Smooth muscle cell (in vitro differentiated cells): Measurements from ENCODE around the gene RHOBTB3. TPM values are rescaled to one million over a fixed set of nuclear protein-coding genes. Genes with fewer than 3 reads are reported as not detected.

ENCODE experiments used
- DNase-seq: peaks from one replicate; lab custom pipeline; 2025; ENCODE audit not compliant: unreplicated experiment; lab: John Stamatoyannopoulos, UW
- H2AFZ ChIP-seq: fragments of 200-600 bp; sonication (generic); 2 replicates; pipeline ENCODE4 v1.6.0; 2016; ENCODE audit warnings: antibody characterized with exemption, low read depth, mild to moderate bottlenecking
- H3F3A ChIP-seq: fragments of 200-600 bp; sonication (generic); 2 replicates; pipeline ENCODE4 v1.6.0; 2017; ENCODE audit warnings: antibody characterized with exemption, low read depth
- H3K27ac ChIP-seq: fragments of 200-600 bp; sonication (generic); 2 replicates; pipeline ENCODE4 v1.5.1; 2016; ENCODE audit warnings: low read depth, mild to moderate bottlenecking
- H3K27me3 ChIP-seq: fragments of 200-600 bp; sonication (generic); 2 replicates; pipeline ENCODE4 v1.6.1; 2016; ENCODE audit warnings: low read depth, mild to moderate bottlenecking
- H3K36me3 ChIP-seq: fragments of 200-600 bp; sonication (generic); 2 replicates; pipeline ENCODE4 v1.5.1; 2016; ENCODE audit warnings: low read depth
- H3K4me1 ChIP-seq: fragments of 200-600 bp; sonication (generic); 2 replicates; pipeline ENCODE4 v1.5.1; 2016; ENCODE audit warnings: low read depth
- H3K4me2 ChIP-seq: fragments of 200-600 bp; sonication (generic); 2 replicates; pipeline ENCODE4 v1.6.0; 2016; ENCODE audit warnings: mild to moderate bottlenecking
- H3K4me3 ChIP-seq: fragments of 200-600 bp; sonication (generic); 2 replicates; pipeline ENCODE4 v1.5.1; 2016; ENCODE audit warnings: mild to moderate bottlenecking
- H3K79me2 ChIP-seq: fragments of 200-600 bp; sonication (generic); 2 replicates; pipeline ENCODE4 v1.6.0; 2016; ENCODE audit warnings: low read depth, mild to moderate bottlenecking
- H3K9ac ChIP-seq: fragments of 200-600 bp; sonication (generic); 2 replicates; pipeline ENCODE4 v1.6.0; 2016; ENCODE audit warnings: low read depth
- H3K9me3 ChIP-seq: fragments of 200-600 bp; sonication (generic); replicated peaks from 2 replicates; pipeline ENCODE4 v1.5.1; 2016; ENCODE audit warnings: low read depth
- H4K20me1 ChIP-seq: fragments of 200-600 bp; sonication (generic); 2 replicates; pipeline ENCODE4 v1.6.0; 2016; ENCODE audit warnings: low read depth
- WGBS: methylation state at CpG from one replicate; pipeline ENCODE4 v1.1.7; 2016; ENCODE audit warnings: low lambda C conversion rate; 5-methylcytosine and 5-hydroxymethylcytosine counted together
- polyA plus RNA-seq: library from polyadenylated mRNA; unstranded; fragments of >200 nt; fragmentation: Nextera tagmentation; extraction: Ambion mirVana; gene quantifications from 2 replicates; pipeline ENCODE4 v1.2.1, GENCODE V29; 2016
- total RNA-seq: library from RNA; depleted of rRNA; stranded (reverse); fragments of >200 nt; gene quantifications from 2 replicates; pipeline ENCODE4 v1.2.3, GENCODE V29; 2014
- TF ChIP-seq, protein P1 (sequence below): fragments of 200-600 bp; sonication (generic); IDR thresholded peaks from 2 replicates; pipeline ENCODE4 v1.5.1; 2017; ENCODE audit warnings: borderline replicate concordance, mild to moderate bottlenecking, antibody characterized with exemption; ENCODE audit not compliant: insufficient read depth, poor library complexity, severe bottlenecking

RHOBTB3 gene
- total and polyA plus RNA-seq, 2 experiments from 2014 or later, result 127 to 213 TPM

DNA sequence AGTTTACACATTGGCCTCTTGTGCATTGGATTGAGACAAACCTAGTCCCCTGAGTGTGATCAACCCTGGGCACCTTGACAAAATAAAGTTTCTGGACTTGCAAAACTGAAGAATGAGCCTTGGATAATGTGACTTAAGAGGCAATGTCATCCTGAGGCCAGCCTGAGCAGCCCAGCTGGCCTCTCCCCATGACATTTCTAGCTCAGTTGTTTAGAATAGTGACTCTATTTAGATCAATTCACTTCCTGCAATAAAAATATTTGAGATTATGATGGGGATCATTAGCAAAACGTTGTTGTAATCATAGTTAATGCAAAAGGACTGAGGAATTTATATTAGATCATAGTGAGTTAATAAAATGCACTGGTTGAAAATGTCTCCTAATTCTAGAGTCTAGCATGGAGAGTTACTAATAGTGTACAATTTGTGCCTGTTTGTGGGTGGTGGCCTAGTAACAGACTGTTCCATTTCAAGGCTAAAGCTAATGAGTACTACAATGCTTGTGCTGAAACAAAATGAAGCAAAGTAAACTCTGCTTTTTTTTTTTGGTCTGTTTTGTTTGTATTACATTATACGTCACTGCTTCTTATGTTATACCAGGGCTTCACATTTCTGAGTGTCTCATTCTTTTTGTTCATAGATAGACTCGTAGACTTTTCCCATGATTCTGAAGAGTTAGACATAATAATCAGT lies 10.9 kb upstream of the RHOBTB3 start:
- peak overlapping the region; percentile 12 for H3K27ac ChIP-seq
- H3K36me3 ChIP-seq, result no peaks in the 10 kb centered on the region
- H3K9me3 ChIP-seq, result no peaks in the 10 kb centered on the region
- no peak overlapping the region for H3K9ac ChIP-seq
- 55% methylated on average over 3 of the region's 3 CpGs for WGBS
- peak overlapping the region; percentile 18 for H3K4me2 ChIP-seq
- no peak overlapping the region for H3K4me3 ChIP-seq
- TF ChIP-seq, protein P1, sequence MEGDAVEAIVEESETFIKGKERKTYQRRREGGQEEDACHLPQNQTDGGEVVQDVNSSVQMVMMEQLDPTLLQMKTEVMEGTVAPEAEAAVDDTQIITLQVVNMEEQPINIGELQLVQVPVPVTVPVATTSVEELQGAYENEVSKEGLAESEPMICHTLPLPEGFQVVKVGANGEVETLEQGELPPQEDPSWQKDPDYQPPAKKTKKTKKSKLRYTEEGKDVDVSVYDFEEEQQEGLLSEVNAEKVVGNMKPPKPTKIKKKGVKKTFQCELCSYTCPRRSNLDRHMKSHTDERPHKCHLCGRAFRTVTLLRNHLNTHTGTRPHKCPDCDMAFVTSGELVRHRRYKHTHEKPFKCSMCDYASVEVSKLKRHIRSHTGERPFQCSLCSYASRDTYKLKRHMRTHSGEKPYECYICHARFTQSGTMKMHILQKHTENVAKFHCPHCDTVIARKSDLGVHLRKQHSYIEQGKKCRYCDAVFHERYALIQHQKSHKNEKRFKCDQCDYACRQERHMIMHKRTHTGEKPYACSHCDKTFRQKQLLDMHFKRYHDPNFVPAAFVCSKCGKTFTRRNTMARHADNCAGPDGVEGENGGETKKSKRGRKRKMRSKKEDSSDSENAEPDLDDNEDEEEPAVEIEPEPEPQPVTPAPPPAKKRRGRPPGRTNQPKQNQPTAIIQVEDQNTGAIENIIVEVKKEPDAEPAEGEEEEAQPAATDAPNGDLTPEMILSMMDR, result no peak
- H4K20me1 ChIP-seq, result no peaks in the 10 kb centered on the region
- peaks cover 12% of the 10 kb centered on the region for H3K4me1 ChIP-seq
- H2AFZ ChIP-seq, result no peak overlapping the region
- H3F3A ChIP-seq, result no peaks in the 10 kb centered on the region
- no peaks in the 10 kb centered on the region for H3K79me2 ChIP-seq
- no peak for DNase-seq
- H3K27me3 ChIP-seq, result no peaks in the 10 kb centered on the region

DNA sequence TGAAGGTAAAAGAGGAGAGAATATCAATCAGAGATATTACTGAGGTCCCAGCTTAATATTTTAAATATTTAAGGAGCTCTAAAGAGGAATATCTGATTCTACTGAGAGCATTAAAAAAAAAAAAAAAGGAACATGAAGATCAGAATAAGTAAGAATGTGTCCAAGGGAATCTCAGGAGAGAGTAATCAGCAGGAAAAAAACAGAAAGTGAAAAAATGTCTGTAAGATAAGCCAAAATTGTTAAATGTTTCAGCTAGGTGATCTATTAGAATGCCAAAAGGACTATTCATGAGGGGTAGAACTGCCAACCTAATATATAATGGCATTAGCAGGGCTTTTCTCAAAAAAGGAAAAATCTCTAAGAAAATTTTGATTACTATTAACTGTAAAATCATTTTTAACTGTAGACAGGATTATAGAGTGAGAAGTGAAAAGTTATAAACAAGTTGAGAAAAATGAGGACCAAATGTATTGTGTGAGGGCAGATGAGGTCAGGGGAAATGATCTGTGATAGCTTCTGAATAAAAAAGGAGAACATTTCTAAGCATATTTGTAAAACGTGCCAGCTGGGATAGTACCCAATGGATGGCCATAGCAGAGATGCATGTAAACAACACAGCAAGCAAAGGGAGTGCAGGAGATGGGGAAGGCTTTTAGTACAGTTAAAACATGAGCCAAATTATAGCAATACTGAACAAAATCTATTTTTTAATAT lies 9.4 kb upstream of the RHOBTB3 start:
- Histone ChIP-seq H3F3A (no peaks in the 10 kb centered on the region), H3K9me3 (no peaks in the 10 kb centered on the region), H3K36me3 (no peaks in the 10 kb centered on the region), H3K27ac (no peak overlapping the region), H3K4me2 (no peak overlapping the region), H4K20me1 (no peaks in the 10 kb centered on the region), H3K4me1 (peaks cover 12% of the 10 kb centered on the region), H3K4me3 (no peak overlapping the region), H3K9ac (no peak overlapping the region), H2AFZ (no peak overlapping the region), H3K27me3 (no peaks in the 10 kb centered on the region), H3K79me2 (no peaks in the 10 kb centered on the region)
- no peak for DNase-seq
- TF ChIP-seq, protein P1, result no peak
- WGBS, result 57% methylated on average over 1 of the region's 1 CpG

DNA sequence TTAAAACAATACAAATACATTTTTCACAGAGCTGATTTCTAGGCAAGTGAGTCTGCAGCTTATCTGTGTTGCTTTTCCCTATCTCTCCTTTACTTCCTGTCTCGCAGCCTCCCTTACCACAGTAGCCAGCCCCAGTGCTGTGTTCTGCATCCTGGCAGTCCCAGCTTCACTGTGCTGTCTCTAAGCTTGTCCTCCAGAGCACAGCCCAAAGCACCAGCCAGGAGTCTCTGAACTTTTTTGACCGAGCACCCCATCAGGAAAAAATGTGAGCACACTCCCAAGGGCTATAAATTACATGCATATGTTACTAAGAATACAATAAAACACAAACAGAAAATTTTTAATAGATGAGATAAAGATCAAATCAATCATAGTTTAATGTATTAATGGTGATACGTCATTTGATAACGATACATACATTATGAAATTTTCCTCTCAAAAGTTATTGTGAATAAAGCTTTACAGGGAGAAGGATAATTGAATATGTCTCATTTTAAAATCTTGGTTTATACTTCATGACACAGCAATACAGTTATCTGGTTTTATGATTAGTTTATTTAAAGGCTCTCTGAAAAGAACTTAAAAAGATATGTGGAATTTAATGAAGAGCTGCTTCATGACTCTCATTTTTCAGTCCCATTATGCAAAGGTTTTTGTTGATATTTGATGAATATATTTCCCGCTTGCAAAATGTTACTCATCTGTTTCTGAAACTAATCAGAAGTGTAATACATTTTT lies 7.3 kb upstream of the RHOBTB3 start:
- H3K4me1 ChIP-seq, result peaks cover 7% of the 10 kb centered on the region
- H3K27ac ChIP-seq, result peak overlapping the region; percentile 36
- H2AFZ ChIP-seq, result no peak overlapping the region
- peak overlapping the region; percentile 48 for H3K4me2 ChIP-seq
- H3K27me3 ChIP-seq, result no peaks in the 10 kb centered on the region
- no peaks in the 10 kb centered on the region for H3K79me2 ChIP-seq
- no peak for DNase-seq
- 52% methylated on average over 5 of the region's 5 CpGs for WGBS
- H3K9me3 ChIP-seq, result no peaks in the 10 kb centered on the region
- H4K20me1 ChIP-seq, result no peaks in the 10 kb centered on the region
- H3K4me3 ChIP-seq, result no peak overlapping the region
- no peak overlapping the region for H3K9ac ChIP-seq
- no peaks in the 10 kb centered on the region for H3K36me3 ChIP-seq
- TF ChIP-seq, protein P1, result no peak
- H3F3A ChIP-seq, result no peaks in the 10 kb centered on the region
